NCI-H1092 treated with DMSO at 0.1 percent for 48 hours (cell line): ENCODE results near the gene EFHD2.
"Not testable (repeated sequence)": the region's sequence is repeated elsewhere in the genome, so short reads cannot be mapped to it uniquely, and the experiment has no call there.

ENCODE experiments used
- DNase-seq: peaks from one replicate; lab custom pipeline; 2025; lab: John Stamatoyannopoulos, UW

The EFHD2 gene

DNA sequence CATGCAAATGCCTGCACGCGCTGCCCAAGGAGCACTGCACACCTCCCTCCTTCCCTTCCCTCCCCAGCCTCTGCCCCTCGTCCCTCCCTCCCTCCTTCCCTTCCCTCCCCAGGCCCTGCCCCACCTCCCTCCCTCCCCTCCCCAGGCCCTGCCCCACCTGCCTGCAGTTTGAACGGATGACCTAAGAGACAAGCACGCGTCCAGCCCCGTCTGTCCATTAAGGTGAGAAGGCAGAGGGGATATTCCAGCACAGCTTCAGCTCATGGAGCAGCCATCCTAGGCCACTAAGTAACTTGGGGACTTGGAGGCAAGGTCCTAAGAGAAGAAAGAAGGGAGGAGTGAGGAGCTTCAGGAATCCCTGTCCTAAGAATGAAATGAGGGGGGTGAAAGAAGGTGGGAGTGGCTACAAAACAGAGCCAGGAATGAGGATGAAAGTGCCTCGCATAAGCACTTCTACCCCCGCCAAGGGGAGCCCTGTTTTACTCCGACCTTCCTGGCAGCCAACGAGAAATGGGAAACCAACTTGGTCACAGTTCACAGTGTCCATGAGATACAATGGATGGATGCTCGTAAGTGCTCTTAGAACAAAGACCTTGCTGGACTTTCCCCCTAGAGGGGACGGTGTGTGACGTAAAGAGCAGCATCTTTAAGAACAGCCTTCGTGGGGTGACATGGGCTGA lies 21.3 kb upstream of the EFHD2 start:
- DNase-seq: no peak

DNA sequence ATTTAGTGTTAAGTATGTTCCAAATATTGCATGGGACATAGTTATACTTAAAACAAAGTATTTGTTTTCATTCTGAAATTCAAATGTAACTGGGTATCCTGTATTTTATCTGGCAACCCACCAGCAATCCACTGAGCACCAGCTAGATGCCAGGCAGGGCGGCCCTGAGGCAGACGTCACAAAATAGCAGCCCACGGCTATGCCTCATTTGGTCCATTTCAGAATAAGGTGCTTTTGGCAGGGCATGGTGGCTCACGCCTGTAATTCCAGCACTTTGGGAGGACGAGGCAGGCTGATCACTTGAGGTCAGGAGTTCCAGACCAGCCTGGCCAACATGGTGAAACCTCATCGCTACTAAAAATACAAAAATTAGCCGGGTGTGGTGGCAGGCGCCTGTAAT lies 19.9 kb upstream of the EFHD2 start:
- DNase-seq: not testable (repeated sequence)

DNA sequence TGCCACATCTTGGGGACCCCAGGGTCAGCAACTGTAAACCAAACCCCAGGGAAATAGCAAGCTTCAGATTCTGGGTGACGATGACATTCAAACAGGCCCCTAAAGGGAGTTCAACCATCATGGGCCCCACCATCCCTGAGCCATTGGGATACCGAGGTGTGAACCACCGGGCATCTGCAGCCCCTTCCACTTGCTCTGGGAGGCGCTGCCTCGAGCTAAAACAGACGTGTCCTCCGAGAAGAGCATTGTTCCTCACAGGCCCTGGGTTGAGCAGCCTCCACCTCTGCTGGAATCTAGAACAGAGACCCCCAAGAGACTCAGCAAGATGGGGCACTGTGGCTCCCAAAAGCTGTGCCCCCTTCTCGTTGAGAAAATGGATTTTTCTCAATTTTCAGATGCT lies 19.0 kb upstream of the EFHD2 start:
- no peak for DNase-seq

DNA sequence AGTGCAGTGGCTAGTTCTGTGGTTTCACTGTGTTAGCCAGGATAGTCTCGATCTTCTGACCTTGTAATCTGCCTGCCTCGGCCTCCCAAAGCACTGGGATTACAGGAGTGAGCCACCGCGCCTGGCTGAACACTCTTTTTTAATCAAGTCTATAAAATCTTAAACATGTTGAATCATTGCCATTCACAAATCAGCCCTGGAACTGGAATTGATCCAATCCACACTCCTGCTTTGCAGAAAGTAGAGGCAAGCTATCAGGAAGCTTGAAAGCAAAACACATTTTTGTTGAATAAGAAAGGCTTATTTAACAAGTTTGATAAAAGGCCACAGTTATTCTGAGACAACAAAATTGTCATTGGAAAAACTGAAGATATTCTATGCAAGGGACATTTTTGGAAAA lies 18.3 kb upstream of the EFHD2 start:
- no peak for DNase-seq

DNA sequence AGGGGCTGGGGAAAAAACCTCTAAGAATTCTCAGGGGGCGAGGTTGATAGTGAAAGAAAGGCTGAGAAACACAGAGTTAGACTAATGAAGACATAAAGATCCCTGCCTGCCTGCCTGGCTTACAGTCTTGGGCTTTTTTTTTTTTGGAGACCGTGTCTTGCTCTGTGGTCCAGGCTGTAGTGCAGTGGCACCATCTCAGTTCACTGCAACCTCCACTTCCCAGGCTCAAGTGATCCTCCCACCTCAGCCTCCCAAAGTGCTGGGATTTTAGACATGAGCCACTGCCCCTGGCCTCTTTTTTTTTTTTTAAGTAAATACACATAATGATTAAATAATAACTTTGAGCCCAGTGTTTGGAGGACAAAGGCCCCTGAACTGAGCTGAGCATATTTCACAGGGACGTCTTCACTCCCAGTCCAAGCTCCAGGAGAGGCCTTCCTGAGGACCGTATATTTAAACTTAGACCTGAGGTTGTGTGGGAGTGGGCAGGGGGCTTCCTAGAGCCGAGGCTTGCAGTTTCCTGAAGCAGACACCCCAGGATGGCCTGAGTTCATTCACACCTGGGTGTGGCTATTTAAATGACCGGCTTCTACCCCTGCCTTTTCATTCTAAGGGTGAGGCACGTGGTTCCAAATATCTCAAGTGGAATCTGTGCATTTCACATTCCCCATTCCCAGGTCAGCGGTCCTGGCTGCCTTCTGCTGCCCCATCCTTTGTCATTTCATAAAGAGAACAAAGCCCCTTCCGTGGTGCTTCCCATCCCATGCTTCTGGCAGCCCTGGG lies 16.0 kb upstream of the EFHD2 start:
- DNase-seq: no peak

DNA sequence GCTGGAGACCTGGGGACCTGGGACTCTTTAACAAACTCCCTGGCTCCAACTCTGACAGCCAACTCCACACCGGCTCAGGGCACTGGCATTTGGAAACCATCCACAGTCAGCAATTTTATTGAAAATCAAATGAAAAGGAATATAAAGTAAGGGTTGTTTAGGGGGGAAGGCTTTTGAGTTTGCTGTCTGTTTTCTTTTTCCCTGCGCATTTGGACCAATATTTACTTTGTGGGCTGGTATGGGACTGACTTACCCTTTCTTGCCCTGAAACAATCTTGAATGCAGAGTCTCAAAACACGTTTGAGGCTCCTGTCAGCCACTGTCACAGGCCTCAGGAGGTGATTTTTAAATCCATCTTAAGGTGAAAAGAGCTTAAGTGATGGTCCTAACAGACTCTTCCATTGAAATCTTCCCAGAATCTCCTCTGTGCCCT lies 15.4 kb upstream of the EFHD2 start:
- no peak for DNase-seq

DNA sequence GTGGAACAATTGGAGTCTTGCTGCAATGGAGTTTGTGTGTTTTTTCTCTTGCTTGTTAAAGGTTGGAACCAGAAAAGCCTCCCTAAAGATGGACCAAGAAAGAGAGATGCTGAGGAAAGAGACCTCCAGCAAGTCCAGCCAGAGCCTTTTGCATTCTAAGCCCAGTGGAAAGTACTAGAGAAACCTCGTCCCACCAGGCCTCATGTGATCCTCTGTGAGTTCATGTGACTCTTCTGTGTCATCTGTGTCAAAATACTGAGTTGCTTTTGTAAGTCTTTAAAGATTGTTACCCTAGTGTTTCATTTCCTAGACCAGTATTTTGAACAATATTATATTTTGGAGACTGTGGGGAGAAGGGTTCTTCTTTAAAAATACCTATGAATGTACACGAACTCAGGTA lies 12.5 kb upstream of the EFHD2 start:
- DNase-seq: no peak

DNA sequence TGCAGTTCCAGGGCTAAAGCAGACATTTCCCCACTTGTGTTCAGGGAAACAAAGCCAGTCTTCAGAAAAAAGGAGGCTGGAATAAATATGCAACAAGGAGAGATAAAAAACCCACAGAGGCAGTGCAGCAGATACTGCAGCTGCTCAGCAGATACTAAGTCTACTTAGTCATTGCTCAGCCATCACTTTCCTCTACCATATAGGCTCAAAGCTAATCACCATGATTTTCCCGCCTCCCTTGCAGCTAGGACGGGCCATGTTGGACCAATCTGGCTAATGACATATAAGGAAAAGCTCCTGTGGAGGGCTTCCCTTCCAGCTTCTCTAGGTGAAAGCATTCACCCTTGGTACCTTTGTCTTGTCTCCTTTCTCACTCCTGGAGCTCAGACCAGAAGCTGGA lies 10.0 kb upstream of the EFHD2 start:
- DNase-seq: no peak

DNA sequence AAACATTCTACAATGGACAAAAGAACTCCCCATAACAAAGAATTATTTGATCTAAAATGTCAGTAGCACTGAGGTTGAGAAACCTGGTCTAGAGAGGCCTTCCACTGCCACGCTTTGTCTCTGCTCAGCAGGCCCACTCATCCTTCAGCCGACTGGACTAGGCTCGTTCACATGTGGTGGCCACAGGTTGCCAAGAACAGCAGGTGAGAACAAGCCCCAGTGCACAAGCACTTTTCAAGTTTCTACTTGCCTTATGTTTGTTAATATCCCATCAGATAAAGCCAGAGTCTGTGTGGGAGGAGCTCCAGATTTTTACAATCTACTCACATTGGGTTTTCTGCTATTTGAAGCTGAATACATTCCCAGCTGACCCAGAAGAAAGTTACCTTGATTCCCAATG lies 9.1 kb upstream of the EFHD2 start:
- no peak for DNase-seq

DNA sequence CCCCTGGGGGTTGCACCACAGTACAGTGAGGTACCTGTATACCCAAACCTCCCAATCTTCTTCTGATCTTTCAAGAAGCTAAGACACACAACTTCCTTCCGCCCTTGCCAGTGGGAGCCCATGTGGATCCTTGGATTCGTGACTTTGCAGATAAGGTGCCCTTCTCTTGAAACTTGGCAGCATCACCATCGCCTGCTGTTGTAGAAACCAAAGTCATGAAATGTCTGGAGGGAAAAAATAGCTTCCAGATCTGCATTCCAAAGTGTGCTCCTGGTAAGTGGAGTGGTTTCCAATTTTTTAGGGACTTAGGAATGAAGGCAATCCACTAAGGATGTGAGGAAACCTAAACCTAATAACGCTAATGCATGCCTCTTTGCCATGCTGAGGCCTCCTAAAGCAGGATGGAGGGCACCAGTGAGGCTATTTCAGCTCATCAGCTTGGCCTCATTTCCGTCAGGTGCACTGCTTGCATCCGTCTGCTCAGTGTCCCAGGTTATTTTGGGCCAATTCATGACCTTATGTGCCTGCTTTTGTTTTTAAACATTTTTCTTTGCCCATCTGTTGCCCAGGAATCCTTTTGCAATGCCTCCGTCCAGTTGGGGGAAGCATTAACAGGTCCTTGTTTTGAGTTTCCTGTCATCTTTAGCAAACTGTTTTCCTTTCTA lies 8.2 kb upstream of the EFHD2 start:
- no peak for DNase-seq

DNA sequence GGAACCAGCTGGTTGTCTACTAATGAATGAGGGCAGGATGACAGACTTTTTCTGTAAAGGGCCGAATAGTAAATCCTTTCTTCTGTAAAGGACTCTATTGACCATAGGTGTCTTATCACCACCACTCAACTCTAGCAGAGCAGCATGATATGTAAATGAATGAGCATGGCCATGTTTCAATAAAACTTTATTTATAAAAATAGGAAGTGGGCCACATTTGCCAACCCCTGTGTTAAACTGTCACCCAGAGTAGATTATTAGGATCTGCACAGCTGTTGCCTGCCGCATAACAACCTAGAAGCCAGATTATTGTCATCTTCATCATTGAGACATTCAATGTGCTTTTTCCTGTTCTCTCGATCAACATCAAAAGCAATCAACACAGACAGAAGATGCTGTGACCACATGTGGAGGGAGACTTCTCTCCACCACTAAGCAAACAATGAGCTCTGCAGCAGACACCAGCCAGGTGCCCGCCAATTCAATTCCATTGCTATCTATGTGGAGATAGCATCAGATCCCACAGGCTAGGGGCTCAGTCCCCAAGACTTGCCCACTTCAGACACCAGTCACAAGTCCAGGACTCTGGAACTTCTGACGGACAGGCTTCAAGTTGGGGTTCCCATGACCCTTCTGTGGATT lies 6.8 kb upstream of the EFHD2 start:
- DNase-seq: no peak

DNA sequence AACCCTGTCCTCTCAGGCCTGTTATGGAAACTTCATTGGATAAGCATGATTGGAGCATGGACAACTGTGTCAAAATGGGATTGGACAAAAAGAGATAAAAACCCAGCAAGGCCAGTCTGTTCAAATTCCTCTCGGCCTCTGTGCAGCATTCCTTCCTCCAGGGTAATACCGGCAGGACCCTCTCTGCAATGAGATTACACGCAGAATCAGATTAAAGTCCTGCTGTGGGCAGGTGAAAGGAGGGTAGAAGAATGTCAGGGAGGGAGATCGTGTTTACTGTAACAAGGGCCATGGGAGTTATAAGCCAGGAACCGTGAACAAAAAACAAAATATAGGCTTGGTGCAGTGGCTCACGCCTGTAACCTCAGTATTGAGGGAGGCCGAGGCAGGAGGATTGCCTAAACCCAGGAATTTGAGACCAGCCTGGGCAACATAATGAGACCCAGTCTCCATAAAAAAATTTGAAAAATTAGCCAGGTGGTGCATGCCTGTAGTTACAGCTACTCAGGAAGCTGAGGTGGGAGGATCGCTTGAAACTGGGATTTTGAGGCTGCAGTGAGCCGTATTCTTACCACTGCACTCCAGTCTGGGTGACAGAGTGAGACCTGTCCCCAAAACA lies 5.6 kb upstream of the EFHD2 start:
- DNase-seq: no peak

DNA sequence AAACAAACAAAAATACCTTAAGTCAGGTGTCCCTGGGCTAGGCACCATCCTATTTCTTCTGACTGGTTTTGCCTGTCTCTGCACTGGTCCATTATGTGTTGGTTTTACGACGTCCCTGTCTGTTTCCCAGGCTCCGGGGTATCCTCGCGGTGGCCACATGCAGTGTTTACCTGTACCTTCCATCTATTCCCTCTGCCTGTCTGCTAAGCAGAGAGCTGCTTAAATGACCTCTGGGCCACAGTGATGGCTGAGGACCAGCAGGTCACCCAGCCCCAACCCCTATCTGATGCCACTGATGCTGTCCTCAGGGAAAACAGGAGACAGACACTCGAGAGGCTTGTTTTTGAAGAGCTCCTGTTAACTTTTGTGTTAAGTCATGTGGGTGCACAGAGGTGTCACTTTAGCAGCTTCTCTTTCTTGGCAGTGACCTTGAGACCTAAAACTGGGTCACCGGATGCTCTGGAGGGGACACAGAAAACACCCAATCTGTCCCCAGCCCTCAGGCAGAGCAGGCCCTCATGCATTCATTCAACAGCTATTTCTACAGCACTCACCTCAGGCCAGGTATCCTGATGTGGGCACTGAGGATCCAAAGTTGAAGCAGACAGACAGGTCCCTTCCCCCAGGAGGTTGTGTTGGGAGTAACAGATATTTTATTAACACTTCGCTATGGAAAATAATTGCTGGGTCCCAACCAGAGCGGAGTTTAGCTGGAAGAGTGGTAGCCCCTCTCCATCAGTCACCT lies 4.4 kb upstream of the EFHD2 start:
- DNase-seq: no peak

DNA sequence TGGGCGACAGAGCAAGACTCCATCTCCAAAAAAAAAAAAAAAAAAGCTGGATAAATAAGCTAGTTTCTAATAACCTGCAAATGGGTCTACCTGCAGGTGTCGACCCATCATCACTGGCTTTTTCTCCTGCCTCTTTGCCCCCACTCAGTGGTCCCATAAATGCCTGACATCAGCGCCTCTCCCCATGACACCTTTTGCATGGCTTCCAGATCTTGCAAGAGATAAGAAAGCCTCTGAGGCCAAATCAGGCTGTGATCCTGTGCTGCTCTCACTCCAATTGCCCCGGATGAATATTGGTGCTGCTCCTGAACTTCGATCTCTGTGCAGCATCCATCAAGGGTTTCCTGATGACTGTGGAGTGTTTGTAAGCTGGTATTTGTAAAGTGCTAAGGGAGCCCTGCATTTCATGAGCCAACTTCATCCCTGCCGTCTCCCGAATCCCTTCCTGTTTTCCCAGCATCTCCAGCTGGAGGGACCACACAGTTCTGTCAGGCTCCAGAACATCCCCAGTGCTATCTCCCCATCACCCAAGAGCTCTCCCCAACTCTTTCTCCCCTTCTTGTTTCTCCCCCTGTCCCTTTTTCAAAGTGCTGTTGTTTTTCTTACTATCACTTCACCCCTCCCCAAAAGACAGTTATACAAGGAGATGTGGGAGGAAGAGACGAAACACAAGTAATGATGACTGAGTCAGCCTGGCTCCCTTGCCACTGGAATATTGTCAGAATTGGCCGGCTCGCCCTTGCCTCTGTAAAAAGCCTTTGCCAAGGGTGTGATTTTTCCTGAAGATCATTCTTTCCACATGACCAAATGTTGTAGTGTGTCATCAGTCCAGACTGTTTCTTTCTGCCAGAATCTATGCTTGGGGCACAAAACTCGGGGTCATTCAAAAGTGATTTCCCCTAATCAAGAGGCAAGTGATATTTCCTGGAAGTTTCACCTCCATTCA lies 2.8 kb upstream of the EFHD2 start:
- DNase-seq: no peak

DNA sequence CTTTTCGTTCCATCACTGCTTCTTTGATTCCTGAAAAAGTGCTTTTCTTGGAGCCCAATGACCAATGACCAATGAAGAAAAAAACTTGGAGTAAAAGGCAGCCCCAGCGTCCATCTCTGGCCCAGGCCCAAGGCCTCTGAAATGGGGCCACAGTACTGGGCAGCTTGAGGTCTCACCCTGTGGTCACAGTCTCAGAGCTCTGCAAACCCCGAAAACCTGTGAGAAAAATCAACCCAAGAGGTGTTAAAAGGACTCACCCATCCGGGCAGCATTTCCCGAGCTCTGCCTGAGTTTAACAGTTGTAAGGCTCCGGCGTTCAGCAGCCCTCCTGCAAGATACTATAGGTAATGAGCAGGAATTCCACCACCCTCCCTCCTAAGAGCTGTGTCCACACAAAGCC lies 2.1 kb upstream of the EFHD2 start:
- DNase-seq: no peak

DNA sequence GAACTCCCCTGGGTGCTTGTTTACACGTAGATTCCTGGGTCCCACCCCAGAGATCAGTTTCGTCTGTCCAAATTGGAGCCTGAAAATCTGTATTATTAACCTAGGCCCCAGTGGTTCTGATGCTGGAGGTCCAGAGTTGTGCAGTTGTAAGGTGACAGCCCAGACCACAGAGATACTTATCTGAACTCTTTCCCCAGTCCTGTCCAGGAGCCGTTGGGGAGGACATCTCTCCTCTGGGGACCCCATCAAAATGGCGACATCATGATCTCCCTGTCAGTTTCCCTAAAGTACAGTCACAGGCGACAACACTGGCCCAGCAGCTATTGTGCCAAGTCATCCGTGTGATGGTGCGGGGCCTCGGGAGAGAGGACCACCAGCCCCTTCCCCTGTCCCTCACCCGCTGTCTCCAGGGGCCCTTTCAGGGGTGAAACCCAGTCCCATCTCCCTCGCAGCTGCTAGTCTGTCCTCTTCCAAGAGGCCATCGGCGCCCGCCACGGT lies 749 bp upstream of the EFHD2 start:
- no peak for DNase-seq

DNA sequence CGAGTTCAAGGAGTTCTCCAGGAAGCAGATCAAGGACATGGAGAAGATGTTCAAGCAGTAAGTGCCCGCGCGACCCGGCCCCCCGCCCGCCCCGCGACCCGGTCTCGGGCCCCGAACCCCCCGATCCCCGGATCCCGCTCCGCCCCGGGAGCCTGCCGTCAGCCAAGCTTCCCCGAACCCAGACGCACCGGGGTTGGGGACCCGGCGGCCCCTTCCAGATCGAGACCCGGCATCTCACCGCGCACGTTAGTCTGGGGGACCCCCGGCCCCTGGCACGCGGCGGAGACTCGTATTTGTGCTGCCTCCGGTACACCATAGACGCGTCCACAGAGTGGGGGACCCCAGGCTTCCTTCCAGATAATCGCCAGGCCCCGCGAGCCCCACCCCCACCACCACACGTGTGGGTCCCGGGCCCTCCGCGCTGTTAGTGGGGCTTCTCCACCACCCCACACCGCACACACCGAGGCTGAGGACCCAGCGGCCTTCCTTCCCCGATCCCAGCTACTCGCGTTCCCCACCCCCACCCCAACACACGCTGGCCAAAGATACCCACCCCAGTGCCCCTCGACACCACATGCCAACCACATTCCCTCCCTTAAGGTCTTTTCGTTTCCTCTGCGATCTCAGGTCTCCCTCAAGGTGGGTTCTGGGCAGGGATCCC lies 665 bp downstream of the EFHD2 start:
- no peak for DNase-seq

DNA sequence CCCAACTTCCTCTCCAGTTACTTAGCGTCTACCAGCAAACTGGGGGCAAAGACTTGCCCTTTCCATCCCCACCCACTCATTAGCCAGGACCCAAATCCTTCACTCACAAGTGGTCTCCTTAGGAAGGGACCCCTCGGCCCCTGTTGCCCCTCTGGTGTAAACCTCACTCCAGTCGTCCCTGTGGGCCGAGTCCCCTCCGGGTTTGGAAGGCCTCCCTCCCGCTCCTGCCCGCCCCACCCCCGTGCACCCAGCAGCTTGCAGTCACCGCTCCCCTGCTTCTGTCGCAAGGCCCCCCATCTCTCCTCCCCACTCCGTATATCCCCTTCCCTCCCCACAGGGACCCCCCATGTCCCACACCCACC lies 1.2 kb downstream of the EFHD2 start:
- no peak for DNase-seq

DNA sequence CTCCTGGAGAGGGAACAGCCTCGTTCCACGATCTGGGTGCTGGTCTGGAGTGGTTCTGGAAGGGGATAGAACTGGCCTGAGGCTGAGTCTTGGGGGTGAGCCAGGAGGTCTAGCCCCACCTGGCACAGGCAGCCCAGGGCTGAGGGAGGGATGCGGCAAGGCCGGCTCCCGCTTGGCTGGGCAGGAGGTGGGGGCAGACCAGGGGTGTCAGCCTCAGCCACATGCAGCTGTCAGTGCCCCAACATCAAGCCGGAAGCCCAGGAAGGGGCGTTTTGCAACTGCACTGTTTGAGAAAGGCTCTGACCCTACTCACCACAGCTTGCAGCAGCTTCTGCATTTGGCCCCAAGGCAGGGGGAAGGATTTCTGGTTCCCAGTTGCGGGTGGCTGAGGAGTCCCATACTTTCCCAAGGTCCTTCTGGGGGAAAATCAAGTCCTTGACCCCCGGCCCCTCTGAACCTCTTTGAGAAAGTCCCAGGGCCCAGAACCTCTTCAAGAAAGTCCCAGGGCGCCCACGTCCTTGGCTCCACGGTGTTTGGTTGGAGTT lies 2.0 kb downstream of the EFHD2 start:
- DNase-seq: peak; percentile 40
